NCI-H1417 treated with DMSO at 0.1 percent for 48 hours (cell line): Measurements from ENCODE around the gene PFKP.

Source experiments
- DNase-seq: peaks from one replicate; lab custom pipeline; 2025; lab: John Stamatoyannopoulos, UW

Gene PFKP

GRCh38 chr10:3067118-3067858 is at the start of gene PFKP:
Gene PFKP (plus strand): TSS chr10:3067548. CDS start chr10:3067596, 48 bp downstream.
- no peak for DNase-seq

- DNase-seq: no peak
These were observed 49.1 kb upstream of the PFKP start for GRCh38 chr10:3018247-3018646.

GRCh38 chr10:3020311-3020710 is 47.0 kb upstream of the PFKP start:
- DNase-seq: no peak

- no peak for DNase-seq
These were observed 46.5 kb upstream of the PFKP start for GRCh38 chr10:3020881-3021280.

GRCh38 chr10:3022027-3022426 is 45.3 kb upstream of the PFKP start:
- DNase-seq: no peak

- DNase-seq: no peak
These were observed 43.5 kb upstream of the PFKP start for GRCh38 chr10:3023892-3024291.

- no peak for DNase-seq
These were observed 42.2 kb upstream of the PFKP start for GRCh38 chr10:3025026-3025683.

- DNase-seq: no peak
These were observed 39.5 kb upstream of the PFKP start for GRCh38 chr10:3027866-3028265.

GRCh38 chr10:3028441-3028840 is 38.9 kb upstream of the PFKP start:
- no peak for DNase-seq

- no peak for DNase-seq
These were observed 36.6 kb upstream of the PFKP start for GRCh38 chr10:3030765-3031164.

- no peak for DNase-seq
These were observed 35.9 kb upstream of the PFKP start for GRCh38 chr10:3031490-3031889.

- no peak for DNase-seq
These were observed 33.4 kb upstream of the PFKP start for GRCh38 chr10:3033925-3034324.

- no peak for DNase-seq
These were observed 32.7 kb upstream of the PFKP start for GRCh38 chr10:3034616-3035015.

GRCh38 chr10:3036155-3037021 is 31.0 kb upstream of the PFKP start:
- no peak for DNase-seq

GRCh38 chr10:3037182-3037581 is 30.2 kb upstream of the PFKP start:
- no peak for DNase-seq

GRCh38 chr10:3040069-3040468 is 27.3 kb upstream of the PFKP start:
- no peak for DNase-seq

GRCh38 chr10:3042589-3042988 is 24.8 kb upstream of the PFKP start:
- no peak for DNase-seq

- DNase-seq: no peak
These were observed 23.6 kb upstream of the PFKP start for GRCh38 chr10:3043512-3044368.

- no peak for DNase-seq
These were observed 21.7 kb upstream of the PFKP start for GRCh38 chr10:3045471-3046209.

- DNase-seq: no peak
These were observed 21.1 kb upstream of the PFKP start for GRCh38 chr10:3046210-3046779.
